HG03442 (cell line): ENCODE data around the gene CRYBB1.
"Not testable (repeated sequence)": the region's sequence is repeated elsewhere in the genome, so short reads cannot be mapped to it uniquely, and the experiment has no call there.

Source experiments
- ATAC-seq: cut with Tn5 transposase; IDR thresholded peaks from one replicate; pipeline ENCODE4 v1.9.1; 2021; ENCODE audit warnings: mild to moderate bottlenecking, moderate library complexity; ENCODE audit not compliant: unreplicated experiment

CRYBB1 gene

DNA sequence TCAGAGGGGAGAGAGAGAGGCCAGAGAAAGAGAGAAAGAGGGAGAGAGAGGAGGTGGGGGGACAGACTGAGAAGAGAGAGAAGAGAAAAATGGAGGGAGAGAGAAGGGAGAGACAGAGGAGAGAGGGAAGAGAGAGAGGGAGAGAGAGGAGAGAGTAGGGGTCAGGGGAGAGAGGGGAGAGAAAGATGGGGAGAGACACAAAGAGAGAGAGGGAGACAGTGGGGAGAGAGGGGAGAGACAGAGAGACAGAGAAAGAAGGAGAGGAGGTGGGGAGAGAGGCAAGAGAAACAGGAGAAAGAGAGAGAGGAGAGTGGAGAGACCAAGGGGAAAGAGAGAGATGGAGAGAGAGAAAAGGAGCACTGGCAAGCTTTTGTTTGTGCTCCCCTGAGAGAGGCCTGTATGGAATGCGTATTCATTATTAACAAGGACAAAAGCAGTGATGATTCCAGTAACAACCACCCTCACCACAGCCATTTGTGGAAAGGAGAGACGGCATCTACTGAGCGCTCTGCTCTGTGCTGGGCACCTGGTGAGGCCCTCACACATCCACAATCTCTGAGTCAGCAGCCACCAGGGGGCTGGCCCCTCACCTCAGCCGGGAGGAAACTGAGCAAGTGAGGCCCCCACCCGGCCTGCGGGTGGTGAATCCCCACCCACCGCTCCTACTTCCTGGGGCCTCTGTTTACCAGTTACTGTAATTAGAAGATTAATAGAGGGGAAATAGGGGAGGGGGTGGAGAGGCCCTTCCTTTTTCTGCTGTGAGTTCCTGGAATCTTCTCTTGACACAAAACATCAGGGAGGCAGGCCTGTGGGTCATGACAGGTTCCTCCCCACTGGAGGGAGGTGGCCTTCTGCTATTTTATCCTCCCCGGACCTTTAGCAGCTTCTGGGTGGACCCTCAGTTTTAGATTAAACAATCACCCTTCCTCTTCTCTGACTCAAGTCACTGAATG, 24.9 kb upstream of the CRYBB1 start:
- ATAC-seq, result no peak

DNA sequence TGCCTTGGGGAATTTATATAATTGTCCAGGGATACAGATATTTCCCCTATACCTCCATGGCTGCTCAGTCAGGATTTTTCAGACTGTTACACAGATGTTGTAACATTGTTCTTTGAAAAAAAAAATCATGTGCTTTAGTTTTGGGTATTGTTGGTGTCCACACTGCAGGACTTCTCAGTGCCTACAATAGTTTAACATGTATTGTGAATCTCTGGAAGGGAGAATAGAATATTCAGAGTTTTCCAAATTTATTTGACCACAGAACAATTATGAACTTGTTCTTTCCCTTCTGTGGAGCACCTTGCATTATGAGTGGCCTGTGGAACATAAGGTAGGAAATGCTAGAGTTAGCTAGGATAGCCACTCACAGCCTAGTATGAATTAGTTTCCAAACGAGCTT, 18.5 kb upstream of the CRYBB1 start:
- no peak for ATAC-seq

DNA sequence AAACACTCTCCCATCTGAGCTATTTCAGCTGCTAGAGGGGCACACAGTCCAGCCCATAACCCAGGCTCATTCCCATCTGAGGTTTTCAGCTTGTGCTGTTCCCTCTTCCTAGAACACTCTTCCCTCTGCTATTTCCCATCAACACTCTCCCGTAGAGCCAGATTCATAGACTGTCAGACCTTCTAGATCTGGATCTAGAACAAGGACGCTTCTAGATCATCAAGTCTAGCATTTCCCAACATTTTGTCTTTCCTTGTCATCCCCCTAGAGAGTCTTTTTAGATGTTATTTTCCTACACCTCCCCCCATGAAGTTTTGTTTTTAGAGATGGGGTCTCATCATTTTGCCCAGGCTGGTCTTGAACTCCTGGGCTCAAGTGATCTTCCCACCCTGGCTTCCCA, 17.3 kb upstream of the CRYBB1 start:
- ATAC-seq, result no peak

DNA sequence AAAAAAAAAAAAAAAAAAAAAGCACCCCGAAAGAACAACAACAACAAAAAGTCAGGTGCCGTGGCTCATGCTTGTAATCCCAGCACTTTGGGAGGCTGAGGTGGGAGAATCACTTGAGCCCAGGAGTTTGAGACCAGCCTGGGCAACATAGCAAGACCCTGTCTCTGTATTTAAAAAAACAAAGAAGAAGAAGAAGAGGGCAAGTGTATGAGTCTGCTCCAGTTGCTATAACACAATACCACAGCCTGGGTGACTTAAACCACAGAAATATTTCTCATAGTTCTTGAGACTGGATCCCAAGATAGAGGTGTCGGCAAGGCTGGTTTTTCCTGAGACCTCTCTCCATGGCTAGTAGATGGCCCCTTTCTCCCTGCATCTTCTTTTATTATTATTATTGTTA, 16.4 kb upstream of the CRYBB1 start:
- no peak for ATAC-seq

DNA sequence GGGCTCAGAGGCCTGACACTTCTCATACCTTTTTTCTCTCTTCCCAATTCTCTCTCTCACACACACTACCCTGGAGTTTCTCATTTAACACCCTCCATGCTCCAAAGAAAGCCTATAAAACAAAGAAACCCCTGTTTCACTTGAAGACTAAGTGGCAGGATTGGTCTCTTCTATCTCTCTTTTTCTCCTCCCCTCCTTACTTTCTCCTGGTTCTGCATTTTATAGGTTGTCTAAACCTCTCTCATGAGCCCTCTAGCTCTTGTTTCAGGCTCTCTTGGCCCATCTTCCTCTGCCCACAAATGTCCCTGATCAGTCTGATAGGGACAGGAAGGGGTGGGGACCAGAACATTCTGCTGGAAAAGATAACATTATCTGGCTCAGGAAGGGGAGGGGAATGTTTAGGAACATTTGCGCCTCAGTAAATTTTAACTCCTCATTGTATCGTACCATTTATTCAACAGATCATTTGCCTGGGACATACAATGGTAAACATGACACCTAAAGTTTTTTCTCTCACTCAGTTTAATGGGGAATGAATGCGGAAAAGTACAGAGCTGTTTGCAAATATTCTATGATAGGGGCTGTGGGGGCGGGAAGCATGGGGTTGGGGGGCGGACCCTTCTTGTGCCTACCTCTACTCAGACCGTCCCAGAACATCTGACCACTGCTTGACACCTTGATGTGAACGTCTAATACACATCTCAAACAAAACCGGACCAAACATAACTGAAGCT, 14.8 kb upstream of the CRYBB1 start:
- ATAC-seq, result no peak

DNA sequence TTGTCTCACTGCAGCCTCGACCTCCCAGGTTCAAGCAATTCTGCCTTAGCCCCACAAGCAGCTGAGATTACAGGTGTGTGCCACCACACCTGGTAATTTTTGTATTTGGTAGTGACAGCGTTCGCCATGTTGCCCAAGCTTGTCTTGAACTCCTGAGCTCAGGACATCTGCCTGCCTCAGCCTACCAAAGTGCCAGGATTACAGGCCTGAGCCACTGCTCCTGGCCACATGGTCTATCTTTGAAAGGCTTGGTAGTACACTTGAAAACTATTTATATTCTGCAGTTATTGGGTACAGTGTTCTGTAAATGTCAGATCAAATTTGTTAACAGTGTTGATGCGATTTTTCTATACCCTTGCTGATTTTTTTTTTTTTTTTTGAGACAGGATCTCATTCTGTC, 13.5 kb upstream of the CRYBB1 start:
- ATAC-seq, result no peak

DNA sequence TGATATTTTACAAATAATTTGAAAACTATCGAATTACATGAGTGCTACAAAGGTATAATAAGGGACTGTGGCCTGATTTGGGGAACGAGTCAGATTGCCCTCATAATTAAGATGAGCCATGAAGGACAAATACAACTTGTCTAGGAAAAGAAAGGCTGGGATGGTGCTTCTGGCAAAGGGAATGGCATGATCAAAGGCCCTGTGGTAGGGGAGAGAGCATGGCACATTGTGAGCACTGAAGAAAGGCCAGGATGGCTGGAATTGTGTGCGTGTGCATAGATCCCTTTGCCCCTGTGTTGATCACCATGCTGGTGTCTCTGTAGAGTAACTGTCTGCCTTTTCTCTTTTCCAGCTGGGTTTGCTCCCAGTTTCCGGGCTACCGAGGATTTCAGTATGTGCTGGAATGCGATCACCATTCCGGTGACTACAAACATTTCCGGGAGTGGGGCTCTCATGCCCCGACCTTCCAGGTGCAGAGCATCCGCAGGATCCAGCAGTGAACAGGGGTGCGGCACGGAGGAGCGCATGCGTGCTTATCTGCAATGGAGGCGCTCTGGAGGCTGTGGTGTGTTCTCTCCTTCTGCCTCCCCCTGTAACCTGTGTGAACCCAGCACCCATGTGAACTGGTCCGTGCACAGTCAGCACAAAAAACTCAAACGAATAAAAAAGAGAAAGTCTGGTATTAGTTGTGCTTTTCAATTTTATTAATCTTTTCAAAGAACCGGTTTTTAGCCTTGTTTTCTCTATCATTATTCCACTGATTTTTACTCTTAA, 12.3 kb upstream of the CRYBB1 start:
- no peak for ATAC-seq

DNA sequence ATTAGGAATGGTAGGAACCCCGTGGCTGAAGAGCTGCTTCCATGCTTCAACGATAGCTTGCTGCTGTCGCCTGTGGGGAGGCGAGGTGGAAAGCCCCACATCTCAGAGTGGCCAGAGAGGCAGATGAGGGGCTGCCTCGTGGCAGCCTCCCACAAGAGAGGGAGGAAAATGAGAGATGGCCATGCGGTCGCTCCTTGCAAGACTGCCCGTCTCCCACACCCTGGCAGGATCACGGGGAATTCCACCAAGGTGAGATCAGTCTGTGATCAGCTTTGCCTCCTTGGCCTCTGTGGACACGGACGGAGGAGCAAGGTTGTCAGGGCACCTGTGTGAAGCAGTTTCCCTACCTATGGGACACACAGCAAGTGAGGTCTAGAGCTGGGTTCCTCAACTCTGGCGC, 7.0 kb upstream of the CRYBB1 start:
- no peak for ATAC-seq

DNA sequence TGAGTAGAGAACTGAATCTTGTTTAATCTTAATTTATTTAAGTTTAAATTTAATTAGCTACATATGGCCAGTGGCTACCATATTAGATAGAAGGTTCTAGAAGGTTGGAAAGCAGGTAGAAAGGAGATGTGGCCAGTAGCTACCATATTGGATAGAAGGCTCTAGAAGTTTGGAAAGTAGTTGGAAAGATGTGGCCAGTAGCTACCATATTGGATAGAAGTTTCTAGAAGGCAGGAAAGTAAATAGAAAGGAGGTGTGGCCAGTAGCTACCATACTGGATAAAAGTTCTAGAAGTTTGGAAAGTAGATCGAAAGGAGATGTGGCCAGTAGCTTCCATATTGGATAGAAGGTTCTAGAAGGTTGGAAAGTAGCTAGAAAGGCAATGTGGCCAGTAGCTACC, 6.2 kb upstream of the CRYBB1 start:
- no peak for ATAC-seq

DNA sequence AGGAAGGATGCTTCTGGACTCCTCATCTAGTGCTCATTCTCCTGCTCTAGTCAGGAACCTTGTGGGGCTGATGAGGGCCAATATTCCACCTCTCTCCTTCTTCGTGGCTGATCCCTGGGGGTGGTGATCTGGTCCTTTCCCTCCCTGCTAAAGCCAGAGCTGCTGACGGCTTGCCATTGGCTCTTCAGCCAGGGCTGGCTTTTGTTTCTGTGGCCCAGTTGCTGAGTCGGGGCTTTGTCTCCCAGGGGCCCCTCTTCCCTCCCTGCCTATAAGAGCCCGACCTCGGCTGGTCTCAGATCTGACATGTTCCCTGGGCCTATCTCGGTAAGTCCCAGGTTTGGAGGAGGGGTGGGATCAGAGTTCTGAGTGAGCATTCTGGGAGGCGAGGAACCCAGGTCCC, 3.8 kb upstream of the CRYBB1 start, which contains the start of gene CRYBA4:
CRYBA4 (plus strand) TSS at position 301 of the 400 bp plus-strand sequence. CDS start 634 bp downstream, outside the sequence.
- ATAC-seq, result no peak

DNA sequence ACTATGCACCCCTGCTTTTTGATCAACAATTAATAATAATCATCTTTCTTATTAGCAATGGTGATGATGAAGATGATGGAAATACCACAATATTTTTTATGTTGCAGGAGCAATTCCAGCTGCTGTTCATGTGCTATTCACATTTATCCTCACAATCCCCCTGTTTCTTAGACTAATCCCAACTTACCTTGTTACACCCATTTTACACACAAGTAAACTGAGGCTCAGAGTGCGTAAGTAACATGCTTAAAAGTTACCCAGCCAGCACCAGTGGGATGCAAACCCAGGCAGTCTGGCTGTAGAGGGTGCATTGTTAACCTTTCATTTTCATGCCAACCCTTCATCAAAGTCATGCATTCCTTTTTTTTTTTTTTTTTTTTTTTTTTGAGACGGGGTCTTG, 2.4 kb upstream of the CRYBB1 start:
- no peak for ATAC-seq

DNA sequence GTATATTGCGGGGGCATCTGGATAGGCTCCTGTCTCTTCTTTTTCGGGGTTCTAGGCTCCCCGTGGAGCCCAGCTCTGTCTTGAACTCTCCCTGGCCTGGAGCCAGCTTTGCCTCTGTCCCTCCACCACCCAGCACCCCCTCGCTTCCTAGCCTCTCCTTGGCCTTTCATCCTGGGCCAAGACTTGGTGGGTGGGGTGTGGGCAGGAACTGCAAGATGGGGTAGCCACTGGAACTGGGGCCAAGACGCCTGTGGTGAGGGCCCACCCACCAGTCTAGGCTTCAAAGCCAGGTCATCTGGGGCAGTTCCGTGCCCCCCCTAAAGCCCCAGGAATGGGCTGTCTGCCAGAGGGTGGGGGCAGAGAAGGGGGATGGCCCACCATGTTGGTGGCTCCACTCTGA, 1.7 kb upstream of the CRYBB1 start:
- ATAC-seq, result no peak

DNA sequence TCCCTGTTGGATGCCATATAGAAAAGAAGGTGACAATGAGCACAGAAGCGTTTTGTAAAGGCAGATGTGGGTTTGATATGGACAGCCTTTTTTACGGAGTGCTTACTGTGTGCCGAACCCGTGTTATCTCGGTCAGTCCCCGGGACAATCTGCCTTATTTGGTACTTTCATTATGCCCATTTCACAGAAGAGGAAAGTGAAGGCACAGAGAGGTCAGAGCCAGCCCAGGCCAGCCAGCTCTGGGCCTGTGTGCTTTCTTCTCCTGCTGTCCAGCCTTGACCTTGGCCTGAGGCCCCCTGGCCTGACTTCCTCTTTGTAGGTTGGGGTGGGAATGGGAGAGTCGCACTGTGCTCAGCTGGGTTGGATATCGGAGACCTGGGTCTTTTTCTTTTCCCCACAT, 628 bp upstream of the CRYBB1 start:
- ATAC-seq, result no peak

DNA sequence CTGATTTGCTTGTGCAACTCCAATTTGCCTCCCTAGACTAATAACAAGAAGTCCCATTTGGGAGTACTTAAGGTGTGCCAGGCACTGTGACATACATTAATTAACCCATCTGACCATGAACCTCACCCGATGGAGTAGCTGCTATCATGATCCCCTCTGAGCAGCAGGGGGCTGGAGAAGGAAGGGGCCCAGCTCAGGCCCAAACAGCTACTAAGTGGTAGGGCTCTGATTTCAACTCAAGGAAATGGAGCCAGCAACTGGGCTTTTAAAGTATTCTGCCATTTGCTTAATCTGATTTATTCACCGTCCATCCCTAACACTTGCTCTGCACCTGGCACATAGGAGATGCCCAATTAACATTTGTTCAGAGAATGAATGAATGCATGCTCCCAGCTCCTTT, 1.2 kb downstream of the CRYBB1 start:
- ATAC-seq, result no peak

DNA sequence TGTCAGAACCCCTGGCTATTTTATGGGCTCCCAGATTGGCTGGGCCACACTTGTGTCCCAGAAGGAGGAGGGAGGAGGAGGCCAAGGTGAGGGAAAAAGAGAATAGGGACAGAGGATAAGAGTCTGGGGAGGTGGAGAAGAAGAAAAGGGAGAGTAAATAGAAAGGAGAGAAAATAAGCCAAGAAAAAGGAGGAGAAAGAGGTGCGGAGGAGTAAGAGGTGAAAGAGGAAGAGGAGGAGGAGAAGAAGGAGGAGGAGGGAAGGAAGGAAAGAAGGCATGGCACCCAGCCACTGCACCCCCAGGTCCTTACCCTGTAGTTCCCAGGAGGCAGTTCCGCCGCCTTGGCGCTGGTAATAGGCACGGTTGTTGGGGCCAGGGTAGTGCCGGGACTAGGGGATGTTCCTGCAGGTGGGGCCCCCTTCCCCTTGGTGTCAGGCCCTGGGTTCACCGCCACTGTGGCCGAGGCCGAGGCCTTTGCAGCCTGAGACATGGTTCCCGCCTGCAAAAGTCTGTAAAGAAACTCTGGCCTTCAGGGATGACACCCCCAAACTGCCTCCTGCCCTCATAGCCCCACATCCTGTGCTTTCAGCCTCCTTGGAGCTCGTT, 1.9 kb downstream of the CRYBB1 start:
- ATAC-seq, result no peak

DNA sequence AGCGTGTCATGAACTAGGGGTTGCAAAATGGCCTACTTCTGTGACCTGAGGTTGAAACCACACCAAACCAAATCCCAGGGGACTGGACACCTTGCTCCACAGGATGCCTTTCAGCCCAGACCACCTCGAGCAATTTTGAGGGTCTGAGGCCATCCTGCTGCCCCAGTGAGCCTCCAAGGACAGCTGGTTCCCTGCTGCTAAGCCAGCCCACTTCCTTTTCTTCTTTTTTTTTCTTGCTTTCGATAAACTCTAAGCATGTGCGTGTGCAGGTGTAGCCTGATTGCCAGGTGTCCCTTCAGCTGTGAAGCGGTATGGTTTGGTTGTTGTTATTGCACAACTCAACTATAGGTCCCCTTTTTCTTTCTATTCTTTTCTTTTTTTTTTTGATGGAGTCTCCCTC, 2.7 kb downstream of the CRYBB1 start:
- no peak for ATAC-seq

DNA sequence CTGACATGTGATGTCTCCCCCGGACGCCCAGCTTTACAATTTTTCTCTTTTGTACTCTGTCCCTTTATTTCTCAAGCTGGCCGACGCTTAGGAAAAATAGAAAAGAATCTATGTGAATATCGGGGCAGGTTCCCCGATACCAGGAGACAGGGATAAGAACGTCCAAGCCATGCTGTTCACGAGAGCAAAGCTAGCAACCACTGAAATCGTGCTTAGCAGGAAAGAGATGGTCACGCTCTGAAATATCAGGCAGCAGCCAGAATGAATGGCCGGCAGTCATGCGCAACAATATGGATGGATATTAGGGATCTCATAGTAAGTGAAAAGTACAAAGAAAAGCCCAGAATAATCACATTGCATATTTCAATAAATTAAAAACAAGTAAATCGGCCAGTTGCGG, 3.5 kb downstream of the CRYBB1 start:
- ATAC-seq, result no peak

DNA sequence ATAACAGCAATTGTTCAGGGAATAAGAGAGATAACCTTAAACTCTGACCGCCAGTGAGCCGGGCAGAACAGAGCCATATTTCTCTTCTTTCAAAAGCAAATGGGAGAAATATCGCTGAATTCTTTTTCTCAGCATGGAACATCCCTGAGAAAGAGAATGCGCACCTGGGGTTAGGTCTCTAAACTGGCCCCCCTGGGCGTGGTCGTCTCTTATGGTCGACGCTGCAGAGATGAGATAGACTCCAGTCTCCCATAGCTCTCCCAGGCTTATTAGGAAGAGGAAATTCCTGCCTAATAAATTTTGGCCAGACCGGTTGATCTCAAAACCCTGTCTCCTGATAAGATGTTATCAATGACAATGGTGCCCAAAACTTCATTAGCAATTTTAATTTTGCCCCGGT, 4.1 kb downstream of the CRYBB1 start:
- not testable (repeated sequence) for ATAC-seq

DNA sequence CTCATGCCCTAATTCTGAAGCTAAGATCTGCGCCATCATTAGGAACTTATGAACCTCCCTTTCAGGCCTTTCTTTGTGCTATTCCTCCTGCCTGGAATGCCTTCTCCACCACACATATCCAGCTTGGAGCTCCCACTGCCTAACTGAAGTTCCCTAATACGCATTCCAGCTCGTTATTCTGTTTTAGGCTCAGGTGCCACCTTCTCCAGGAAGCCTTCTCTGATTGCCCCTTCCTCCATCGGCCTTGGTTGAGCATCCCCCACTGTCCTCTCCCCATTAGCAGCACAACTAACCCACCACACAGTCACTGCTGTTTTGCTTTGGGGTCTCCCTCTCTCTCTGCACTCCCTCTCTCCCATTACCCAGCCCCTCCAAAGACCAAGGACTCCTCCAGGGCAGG, 5.2 kb downstream of the CRYBB1 start:
- ATAC-seq, result no peak

DNA sequence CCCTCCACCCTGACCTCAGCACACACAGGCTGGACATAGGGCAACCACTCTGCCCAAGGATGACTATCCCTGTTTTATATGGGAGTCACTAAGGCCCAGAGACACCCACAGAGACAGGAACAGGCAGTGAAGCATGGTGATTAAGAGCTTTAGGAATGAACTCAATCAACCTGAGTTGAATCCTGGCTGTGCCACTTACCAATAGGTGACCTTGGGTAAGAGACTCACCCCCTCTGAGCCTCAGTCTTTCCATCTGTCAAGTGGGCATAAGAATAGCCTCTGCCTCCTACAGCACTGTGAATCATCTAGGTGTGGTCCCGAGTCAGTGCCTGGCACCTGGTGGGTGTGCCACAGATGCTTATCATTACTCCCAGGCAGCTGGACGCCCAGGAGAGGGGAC, 6.8 kb downstream of the CRYBB1 start:
- ATAC-seq, result no peak
